HCT116 (cell line): ENCODE data around the gene AACS. TPM values are rescaled to one million over a fixed set of nuclear protein-coding genes. Genes with fewer than 3 reads are reported as not detected.
"Not testable (repeated sequence)": the region's sequence is repeated elsewhere in the genome, so short reads cannot be mapped to it uniquely, and the experiment has no call there.

Experiments used
- ATAC-seq: fragments of 200-7000 bp; cut with Tn5 transposase; 2 replicates; pipeline ENCODE4 v1.9.1; 2020; ENCODE audit warnings: mild to moderate bottlenecking, moderate library complexity
- BruUV-seq: library from RNA; stranded (reverse); fragments of 400-500 nt; replicated peaks from 2 replicates; lab custom pipeline; 2021; lab: Mats Ljungman, UMichigan
- CTCF ChIA-PET: fragments of 300-600 bp; sonication (Branson Sonifier 250); formaldehyde crosslinking; loops from one replicate; lab custom pipeline; 2021; ENCODE audit warnings: antibody characterized with exemption; lab: Charles Lee
- POLR2A ChIA-PET: fragments of 300-600, 350-600 bp; sonication (Branson Sonifier 250); formaldehyde crosslinking; loops from one replicate; lab custom pipeline; 2021; ENCODE audit warnings: antibody characterized with exemption; lab: Charles Lee
- RAD21 ChIA-PET, 2 experiments: fragments of 300-600 bp; sonication (Branson Sonifier 250); formaldehyde crosslinking; loops; one replicate each; lab custom pipeline; 2023; ENCODE audit warnings: low total read pairs in 2 of 2; ENCODE audit not compliant: uncharacterized antibody in 2 of 2, unreplicated experiment in 2 of 2, low non-redundant PET in 1 of 2; lab: Charles Lee
- DNase-seq: peaks from one replicate; pipeline ENCODE4 v3.0.0-alpha.2; 2010; ENCODE audit warnings: low read depth, low spot score
- H2AFZ ChIP-seq: fragments of 200-600 bp; shearing (Covaris generic), sonication (generic); 2 replicates; pipeline ENCODE4 v1.6.1; 2017; ENCODE audit warnings: low read depth, mixed run types, mixed read lengths, antibody characterized with exemption, low read length; ENCODE audit not compliant: poor library complexity, severe bottlenecking
- H3K27ac ChIP-seq: 2 replicates; pipeline ENCODE4 v1.5.1; 2012; ENCODE audit warnings: low read depth, low read length
- H3K27me3 ChIP-seq: fragments of 200-600 bp; sonication (generic); 2 replicates; pipeline ENCODE4 v1.6.1; 2016; ENCODE audit warnings: mixed run types, low read length, mixed read lengths; ENCODE audit not compliant: insufficient read depth
- H3K36me3 ChIP-seq, 2 experiments: fragments of 200-500 bp in 1 of 2; fragments of 200-600 bp in 1 of 2; sonication (Bioruptor generic) in 1 of 2; sonication (generic) in 1 of 2; 2 replicates each; pipeline versions ENCODE4 v1.5.1 to v1.6.1; 2014 to 2016; ENCODE audit warnings: low read length in 2 of 2, inconsistent platforms in 1 of 2, mixed read lengths in 1 of 2, mixed run types in 1 of 2; ENCODE audit not compliant: insufficient read depth in 2 of 2, control insufficient read depth in 1 of 2
- H3K4me1 ChIP-seq, 2 experiments: fragments of 200-600 bp in 1 of 2; sonication (generic) in 1 of 2; 2 replicates each; pipeline versions ENCODE4 v1.5.1 to v1.6.1; 2012 to 2017; ENCODE audit warnings: low read length in 2 of 2, inconsistent platforms in 1 of 2, mild to moderate bottlenecking in 1 of 2, mixed read lengths in 1 of 2, mixed run types in 1 of 2, moderate library complexity in 1 of 2; ENCODE audit not compliant: insufficient read depth in 2 of 2, control insufficient read depth in 1 of 2
- H3K4me2 ChIP-seq: fragments of 200-600 bp; sonication (generic); 2 replicates; pipeline ENCODE4 v1.6.1; 2017; ENCODE audit warnings: mixed run types, low read length, mixed read lengths
- H3K4me3 ChIP-seq, 2 experiments: fragments of 200-600 bp in 1 of 2; sonication (generic) in 1 of 2; replicated peaks in 1 of 2; 2 replicates each; pipeline ENCODE4 v1.5.1; 2011 to 2016; ENCODE audit warnings: low read length in 2 of 2, control low read depth in 1 of 2, low read depth in 1 of 2, mild to moderate bottlenecking in 1 of 2, mixed read lengths in 1 of 2, mixed run types in 1 of 2
- H3K79me2 ChIP-seq: fragments of 200-600 bp; sonication (generic); 2 replicates; pipeline ENCODE4 v1.6.1; 2017; ENCODE audit warnings: mild to moderate bottlenecking, mixed run types, low read length, moderate library complexity, mixed read lengths; ENCODE audit not compliant: insufficient read depth
- H3K9ac ChIP-seq: fragments of 200-600 bp; sonication (generic); 2 replicates; pipeline ENCODE4 v1.6.1; 2016; ENCODE audit warnings: low read length, mixed read lengths
- H3K9me2 ChIP-seq: fragments of 200-600 bp; sonication (generic), shearing (Covaris generic); 2 replicates; pipeline ENCODE4 v1.6.1; 2017; ENCODE audit warnings: mixed run types, mild to moderate bottlenecking, moderate library complexity; ENCODE audit not compliant: insufficient read depth
- H3K9me3 ChIP-seq, 2 experiments: fragments of 200-500 bp in 1 of 2; fragments of 200-600 bp in 1 of 2; sonication (Bioruptor generic) in 1 of 2; sonication (generic) in 1 of 2; 2 replicates each; pipeline ENCODE4 v1.6.1; 2014 to 2017; ENCODE audit warnings: low read length in 2 of 2, mixed read lengths in 2 of 2, inconsistent platforms in 1 of 2, low read depth in 1 of 2, mild to moderate bottlenecking in 1 of 2, mixed run types in 1 of 2, moderate library complexity in 1 of 2; ENCODE audit not compliant: control insufficient read depth in 1 of 2, insufficient read depth in 1 of 2
- H4K20me1 ChIP-seq: fragments of 200-600 bp; sonication (generic), shearing (Covaris generic); 2 replicates; pipeline ENCODE4 v1.6.1; 2017; ENCODE audit warnings: mixed run types, mild to moderate bottlenecking, moderate library complexity; ENCODE audit not compliant: insufficient read depth
- ATF3 ChIP-seq: IDR thresholded peaks from 2 replicates; pipeline ENCODE4 v1.6.1; 2012
- CTCF ChIP-seq, 3 experiments: fragments of 200-600 bp in 1 of 3; sonication (generic) in 1 of 3; IDR thresholded peaks in 2 of 3; conservative IDR thresholded peaks in 1 of 3; 2 replicates each; pipeline ENCODE4 v1.5.1; 2012 to 2017; ENCODE audit warnings: low read depth in 2 of 3, low read length in 2 of 3, antibody characterized with exemption in 1 of 3, borderline replicate concordance in 1 of 3, control low read depth in 1 of 3, mild to moderate bottlenecking in 1 of 3, mixed read lengths in 1 of 3, mixed run types in 1 of 3, moderate library complexity in 1 of 3; ENCODE audit not compliant: insufficient read depth in 1 of 3
- EGR1 ChIP-seq: IDR thresholded peaks from 2 replicates; pipeline ENCODE4 v1.6.1; 2012; ENCODE audit warnings: low read depth
- POLR2AphosphoS5 ChIP-seq: IDR thresholded peaks from 2 replicates; pipeline ENCODE4 v1.6.1; 2011; ENCODE audit warnings: mild to moderate bottlenecking, low read depth, low read length, moderate library complexity
- YY1 ChIP-seq: IDR thresholded peaks from 2 replicates; pipeline ENCODE4 v1.6.1; 2011; ENCODE audit warnings: low read length, low read depth, moderate library complexity, mild to moderate bottlenecking; ENCODE audit not compliant: insufficient replicate concordance; ENCODE audit errors: extremely low read depth
- intact Hi-C: fragments of 100-400 bp; cut with micrococcal nuclease; formaldehyde crosslinking; loops from 2 replicates; pipeline ENCODE4 v1.10.0; 2022
- total RNA-seq: library from RNA; stranded (reverse); gene quantifications from one replicate; pipeline ENCODE4 v1.2.1, GENCODE V29; 2021; ENCODE audit not compliant: unreplicated experiment

The AACS gene
- total RNA-seq, 1 experiment from 2014 or later: 16.0 TPM

GRCh38 chr12:125088199-125088598, 23.0 kb downstream of the AACS start:
- H3K4me3 ChIP-seq, DNase-seq, ATAC-seq, H3K4me1 ChIP-seq, H3K4me2 ChIP-seq, CTCF ChIA-PET, H3K27ac ChIP-seq, BruUV-seq, H2AFZ ChIP-seq, H3K9me2 ChIP-seq, intact Hi-C loops, POLR2A ChIA-PET, H3K9ac ChIP-seq, H3K27me3 ChIP-seq, H3K79me2 ChIP-seq, RAD21 ChIA-PET, H4K20me1 ChIP-seq, H3K9me3 ChIP-seq: not testable (repeated sequence)
- peaks cover 13 to 16% of the 10 kb centered on the region in 2 experiments; a peak in 3 of 4 replicates for H3K36me3 ChIP-seq

- CTCF ChIA-PET: no interaction called here
- no peak for ATAC-seq
- no peak for DNase-seq
- RAD21 ChIA-PET: no interaction called here
- no peak overlapping the region for H3K4me2 ChIP-seq
- TF ChIP-seq YY1 (no peak), CTCF (IDR thresholded peaks at IDR 0.05 in 2 of 3, conservative IDR thresholded peaks at IDR 0.05 in 1 of 3; ENCODE audit: borderline replicate concordance in 1 of 3, insufficient read depth in 1 of 3, low read depth in 2 of 3, low read length in 2 of 3) (peak in 2 of 3 experiments; percentile 8 to 20; a peak in 2 of 6 replicates), EGR1 (no peak), ATF3 (no peak), POLR2AphosphoS5 (no peak)
- TF ChIP-seq, all 23 proteins: peak for 1
- H3K9me3 ChIP-seq: no peaks in the 10 kb centered on the region
- H4K20me1 ChIP-seq: no peaks in the 10 kb centered on the region
- H3K36me3 ChIP-seq: peaks cover 13 to 16% of the 10 kb centered on the region in 2 experiments; a peak in 3 of 4 replicates
- POLR2A ChIA-PET: no interaction called here
- no TSS peak for BruUV-seq
- no peaks in the 10 kb centered on the region for H3K27me3 ChIP-seq
- no peak overlapping the region for H3K27ac ChIP-seq
- no peak overlapping the region for H2AFZ ChIP-seq
- no peaks in the 10 kb centered on the region for H3K79me2 ChIP-seq
- intact Hi-C loops: no loop called here
- no peaks in the 10 kb centered on the region for H3K9me2 ChIP-seq
- H3K4me3 ChIP-seq: no peak overlapping the region
- H3K9ac ChIP-seq: no peak overlapping the region
- H3K4me1 ChIP-seq: no peaks in the 10 kb centered on the region
Observed at GRCh38 chr12:125089083-125089482, 23.8 kb downstream of the AACS start.
